ENCODE results near the gene WDR33.

WDR33 gene

GRCh38 chr2:127685410-127686080 is 125.4 kb downstream of the WDR33 start:
- DNase-seq: no peak

GRCh38 chr2:127683757-127684156 is 127.2 kb downstream of the WDR33 start:
- DNase-seq: no peak

- no peak for DNase-seq
These were observed 127.9 kb downstream of the WDR33 start for GRCh38 chr2:127683056-127683455.

- no peak for DNase-seq
These were observed 128.8 kb downstream of the WDR33 start for GRCh38 chr2:127681976-127682857.

GRCh38 chr2:127681288-127681804 is 129.6 kb downstream of the WDR33 start:
- DNase-seq: no peak

GRCh38 chr2:127680706-127681287 is 130.2 kb downstream of the WDR33 start:
- no peak for DNase-seq

GRCh38 chr2:127679680-127680361 is 131.2 kb downstream of the WDR33 start:
- DNase-seq: no peak

- no peak for DNase-seq
These were observed 132.0 kb downstream of the WDR33 start for GRCh38 chr2:127678991-127679390.

- peak; percentile 74 for DNase-seq
These were observed 132.4 kb downstream of the WDR33 start for GRCh38 chr2:127678531-127678930.

GRCh38 chr2:127676906-127677305 is 134.1 kb downstream of the WDR33 start:
- no peak for DNase-seq

GRCh38 chr2:127675331-127676261 is 135.4 kb downstream of the WDR33 start, which contains the start of gene LIMS2:
Gene LIMS2, minus strand, starts transcription at chr2:127675530. Its CDS starts 506 bp downstream, at chr2:127675024.
- DNase-seq: peak; percentile 59

- peak; percentile 47 for DNase-seq
These were observed 136.4 kb downstream of the WDR33 start for GRCh38 chr2:127674241-127675209.

GRCh38 chr2:127673291-127674069 is 137.5 kb downstream of the WDR33 start:
- DNase-seq: no peak

GRCh38 chr2:127672341-127673224 is 138.4 kb downstream of the WDR33 start:
- DNase-seq: no peak

GRCh38 chr2:127671557-127672302 is 139.2 kb downstream of the WDR33 start:
- DNase-seq: no peak

GRCh38 chr2:127670957-127671290 is 140.0 kb downstream of the WDR33 start:
- peak; percentile 31 for DNase-seq

GRCh38 chr2:127670055-127670956 is 140.7 kb downstream of the WDR33 start:
- no peak for DNase-seq
